ENCODE measurements around the gene C16orf74. TPM values are rescaled to one million over a fixed set of nuclear protein-coding genes. Genes with fewer than 3 reads are reported as not detected.
A peak's percentile ranks its signal among the peaks of the same experiment; 100 is the strongest.

Gene C16orf74
- total and polyA plus RNA-seq, 2 experiments from 2014 or later, result 3.8 to 7.0 TPM

DNA sequence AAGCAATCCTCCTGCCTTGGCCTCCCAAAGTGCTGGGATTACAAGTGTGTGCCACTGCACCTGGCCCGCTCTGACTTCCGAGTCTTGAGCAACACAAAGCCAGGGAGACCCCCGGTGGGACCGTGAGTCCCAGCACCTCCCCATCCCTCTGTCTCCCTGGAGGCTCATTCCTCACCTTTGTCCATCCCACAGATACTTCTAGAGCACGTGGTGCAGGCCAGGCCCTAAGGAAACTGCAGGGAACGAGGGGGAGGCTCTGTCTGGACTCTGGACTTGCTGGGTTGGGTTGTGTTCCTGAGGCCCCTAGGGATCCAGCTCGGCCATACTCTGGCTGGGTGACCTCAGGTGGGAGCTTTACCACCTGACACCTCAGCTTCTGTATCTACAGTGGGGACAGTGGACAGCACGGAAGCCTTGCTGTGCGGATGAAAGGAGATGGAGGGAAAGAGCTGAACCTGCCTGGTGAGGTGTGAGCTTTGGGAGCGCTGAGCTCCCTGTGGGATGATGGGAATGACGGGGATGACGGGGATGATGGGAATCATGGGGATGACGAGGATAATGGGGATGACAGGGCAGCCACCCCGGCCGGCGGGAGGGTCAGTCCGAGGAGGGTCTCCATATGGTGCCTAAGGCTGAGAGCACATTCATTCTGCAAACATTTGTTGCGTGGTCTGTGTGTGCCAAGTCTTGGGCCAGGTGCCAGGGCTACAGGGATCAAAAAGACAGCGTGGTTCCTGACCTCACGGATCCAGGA is 26.6 kb downstream of the C16orf74 start:
- Histone ChIP-seq H3F3A (ENCODE audit: insufficient read depth) (no peaks in the 10 kb centered on the region), H3K27me3 (replicated peaks; ENCODE audit: insufficient read depth) (no peaks in the 10 kb centered on the region), H3K4me2 (ENCODE audit: unreplicated experiment) (no peak overlapping the region), H3K27ac (no peak overlapping the region), H4K20me1 (ENCODE audit: insufficient read depth) (no peaks in the 10 kb centered on the region), H3K9ac (no peak overlapping the region), H3K9me3 (ENCODE audit: low read depth) (no peaks in the 10 kb centered on the region), H3K4me3 (no peak overlapping the region), H3K9me2 (ENCODE audit: insufficient read depth) (no peaks in the 10 kb centered on the region), H3K36me3 (ENCODE audit: low read depth) (no peaks in the 10 kb centered on the region), H3K4me1 (ENCODE audit: insufficient read depth) (no peaks in the 10 kb centered on the region), H3K79me2 (ENCODE audit: insufficient read depth) (no peaks in the 10 kb centered on the region), H2AFZ (no peak overlapping the region)
- in situ Hi-C loops (cut with MboI), result no loop called here
- no peak for DNase-seq
- WGBS, 2 experiments (ENCODE audit: low coverage in 1 of 2, low lambda C conversion rate in 2 of 2, missing lambda C conversion rate in 2 of 2), result 92 to 93% methylated on average over 20 of the region's 20 CpGs
- no peak for TF ChIP-seq EZH2phosphoT487 (IDR thresholded peaks at IDR 0.05; ENCODE audit: insufficient read depth, low read depth)
- TF ChIP-seq EZH2 (IDR thresholded peaks at IDR 0.05; ENCODE audit: insufficient read depth, poor library complexity, severe bottlenecking), result no peak

DNA sequence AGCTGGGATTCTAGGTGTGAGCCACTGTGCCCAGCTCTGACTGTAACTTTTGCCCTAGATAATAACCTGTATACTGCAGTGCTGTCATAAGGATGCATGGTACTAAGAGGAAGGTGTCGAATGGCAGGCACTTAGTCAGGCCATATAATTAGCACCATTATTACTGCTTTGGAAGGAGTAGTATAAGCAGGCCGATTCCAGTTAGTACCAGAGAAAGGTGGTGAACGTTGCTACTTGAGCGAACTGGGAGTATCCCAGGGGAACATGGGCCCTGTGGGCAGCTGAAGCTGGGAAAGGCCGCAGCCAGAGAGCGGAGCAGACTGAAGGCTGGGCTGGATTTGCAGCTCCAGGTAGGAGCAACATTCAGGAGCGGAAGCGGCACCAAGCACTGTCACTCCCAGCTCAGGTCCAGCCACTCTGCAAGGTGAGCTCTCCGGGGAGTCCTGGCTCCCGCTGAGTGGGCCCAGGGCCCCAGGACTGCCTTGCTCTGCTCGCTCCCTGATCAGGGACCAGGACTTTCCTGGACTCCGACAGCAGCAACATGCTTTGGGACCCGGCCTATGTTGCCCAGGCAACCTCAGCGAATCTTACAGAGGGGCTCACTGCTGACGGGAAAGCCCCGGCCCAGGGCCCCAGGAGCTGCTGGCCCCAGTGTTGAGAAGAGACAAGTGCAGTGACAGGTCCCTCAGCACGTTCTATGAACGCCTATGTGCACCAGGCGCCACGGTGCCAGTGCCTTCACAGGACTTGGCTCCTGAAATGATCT is 28.6 kb downstream of the C16orf74 start:
- no peak overlapping the region for H3K4me3 ChIP-seq
- H3K27me3 ChIP-seq (replicated peaks; ENCODE audit: insufficient read depth), result no peaks in the 10 kb centered on the region
- H3K36me3 ChIP-seq (ENCODE audit: low read depth), result no peaks in the 10 kb centered on the region
- TF ChIP-seq EZH2 (IDR thresholded peaks at IDR 0.05; ENCODE audit: insufficient read depth, poor library complexity, severe bottlenecking) (no peak), EZH2phosphoT487 (IDR thresholded peaks at IDR 0.05; ENCODE audit: insufficient read depth, low read depth) (no peak)
- 94 to 96% methylated on average over 20 of the region's 20 CpGs for WGBS, 2 experiments (ENCODE audit: low coverage in 1 of 2, low lambda C conversion rate in 2 of 2, missing lambda C conversion rate in 2 of 2)
- in situ Hi-C loops (cut with MboI), result no loop called here
- DNase-seq, result no peak
- no peaks in the 10 kb centered on the region for H4K20me1 ChIP-seq (ENCODE audit: insufficient read depth)
- no peaks in the 10 kb centered on the region for H3K4me1 ChIP-seq (ENCODE audit: insufficient read depth)
- no peak overlapping the region for H2AFZ ChIP-seq
- no peaks in the 10 kb centered on the region for H3K79me2 ChIP-seq (ENCODE audit: insufficient read depth)
- no peaks in the 10 kb centered on the region for H3K9me2 ChIP-seq (ENCODE audit: insufficient read depth)
- no peak overlapping the region for H3K27ac ChIP-seq
- no peak overlapping the region for H3K9ac ChIP-seq
- no peak overlapping the region for H3K4me2 ChIP-seq (ENCODE audit: unreplicated experiment)
- no peaks in the 10 kb centered on the region for H3K9me3 ChIP-seq (ENCODE audit: low read depth)
- H3F3A ChIP-seq (ENCODE audit: insufficient read depth), result no peaks in the 10 kb centered on the region

DNA sequence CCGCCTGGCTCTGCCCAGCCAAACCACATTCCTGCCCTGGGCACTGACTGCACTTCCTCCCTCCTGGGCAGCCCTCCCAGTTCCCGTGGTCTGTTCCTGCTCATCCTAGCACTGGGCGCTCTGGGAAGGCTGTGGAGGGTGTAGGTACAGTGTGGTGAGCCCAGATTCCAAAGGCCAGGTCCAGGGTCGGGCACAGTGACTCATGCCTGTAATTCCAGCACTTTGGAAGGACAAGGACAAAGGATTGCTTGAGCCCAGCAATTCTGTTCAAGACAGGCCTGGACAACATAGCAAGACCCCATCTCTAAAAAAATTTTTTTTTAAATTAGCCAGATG is 30.6 kb downstream of the C16orf74 start:
- Histone ChIP-seq H3K4me1 (ENCODE audit: insufficient read depth) (no peaks in the 10 kb centered on the region), H3K9ac (no peak overlapping the region), H3K4me3 (no peak overlapping the region), H3K27ac (no peak overlapping the region), H3F3A (ENCODE audit: insufficient read depth) (no peaks in the 10 kb centered on the region), H3K27me3 (replicated peaks; ENCODE audit: insufficient read depth) (no peaks in the 10 kb centered on the region), H3K79me2 (ENCODE audit: insufficient read depth) (no peaks in the 10 kb centered on the region), H2AFZ (no peak overlapping the region), H3K9me3 (ENCODE audit: low read depth) (no peaks in the 10 kb centered on the region), H3K36me3 (ENCODE audit: low read depth) (no peaks in the 10 kb centered on the region), H4K20me1 (ENCODE audit: insufficient read depth) (no peaks in the 10 kb centered on the region), H3K9me2 (ENCODE audit: insufficient read depth) (no peaks in the 10 kb centered on the region), H3K4me2 (ENCODE audit: unreplicated experiment) (no peak overlapping the region)
- TF ChIP-seq EZH2 (IDR thresholded peaks at IDR 0.05; ENCODE audit: insufficient read depth, poor library complexity, severe bottlenecking) (no peak), EZH2phosphoT487 (IDR thresholded peaks at IDR 0.05; ENCODE audit: insufficient read depth, low read depth) (no peak)
- peak; percentile 15 for DNase-seq
- in situ Hi-C loops (cut with MboI), result no loop called here
- WGBS, 2 experiments (ENCODE audit: low coverage in 1 of 2, low lambda C conversion rate in 2 of 2, missing lambda C conversion rate in 2 of 2), result 89 to 90% methylated on average over 4 of the region's 4 CpGs

- no peaks in the 10 kb centered on the region for H3K4me1 ChIP-seq (ENCODE audit: insufficient read depth)
- no peak overlapping the region for H2AFZ ChIP-seq
- no peak overlapping the region for H3K4me3 ChIP-seq
- DNase-seq, result no peak
- in situ Hi-C loops (cut with MboI), result no loop called here
- no peaks in the 10 kb centered on the region for H3K27me3 ChIP-seq (replicated peaks; ENCODE audit: insufficient read depth)
- no peaks in the 10 kb centered on the region for H4K20me1 ChIP-seq (ENCODE audit: insufficient read depth)
- no peaks in the 10 kb centered on the region for H3K9me2 ChIP-seq (ENCODE audit: insufficient read depth)
- no peak overlapping the region for H3K4me2 ChIP-seq (ENCODE audit: unreplicated experiment)
- H3F3A ChIP-seq (ENCODE audit: insufficient read depth), result no peaks in the 10 kb centered on the region
- no peaks in the 10 kb centered on the region for H3K9me3 ChIP-seq (ENCODE audit: low read depth)
- H3K9ac ChIP-seq, result no peak overlapping the region
- no peaks in the 10 kb centered on the region for H3K36me3 ChIP-seq (ENCODE audit: low read depth)
- H3K27ac ChIP-seq, result no peak overlapping the region
- H3K79me2 ChIP-seq (ENCODE audit: insufficient read depth), result no peaks in the 10 kb centered on the region
- 91% methylated on average over 11 of the region's 11 CpGs for WGBS, 2 experiments (ENCODE audit: low coverage in 1 of 2, low lambda C conversion rate in 2 of 2, missing lambda C conversion rate in 2 of 2)
- TF ChIP-seq EZH2phosphoT487 (IDR thresholded peaks at IDR 0.05; ENCODE audit: insufficient read depth, low read depth), result no peak
- TF ChIP-seq EZH2 (IDR thresholded peaks at IDR 0.05; ENCODE audit: insufficient read depth, poor library complexity, severe bottlenecking), result no peak
Measured at GRCh38 chr16:85719605-85720301, 31.1 kb downstream of the C16orf74 start.

All from GM23248 (cell line).